NCI-H69 (cell line): ENCODE data around the gene CDHR3.
A peak's percentile ranks its signal among the peaks of the same experiment; 100 is the strongest.

ENCODE experiments used
- DNase-seq: peaks from one replicate; lab custom pipeline; 2025; lab: John Stamatoyannopoulos, UW

CDHR3 gene

GRCh38 chr7:106049139-106049752 is 86.2 kb downstream of the CDHR3 start:
- DNase-seq = no peak

- DNase-seq = peak; percentile 64
Measured at GRCh38 chr7:106050002-106050745, 87.1 kb downstream of the CDHR3 start.

GRCh38 chr7:106050746-106051117 is 87.7 kb downstream of the CDHR3 start:
- DNase-seq = no peak

- DNase-seq = no peak
Measured at GRCh38 chr7:106052681-106053080, 89.6 kb downstream of the CDHR3 start.

- peak; percentile 21 for DNase-seq
Measured at GRCh38 chr7:106053109-106053508, 90.0 kb downstream of the CDHR3 start.

- DNase-seq = no peak
Measured at GRCh38 chr7:106054156-106054910, 91.3 kb downstream of the CDHR3 start.

GRCh38 chr7:106054971-106055532 is 92.0 kb downstream of the CDHR3 start:
- peak; percentile 77 for DNase-seq

- peak; percentile 94 for DNase-seq
Measured at GRCh38 chr7:106056513-106057203, 93.6 kb downstream of the CDHR3 start.

- peak; percentile 47 for DNase-seq
Measured at GRCh38 chr7:106057204-106057961, 94.3 kb downstream of the CDHR3 start.

GRCh38 chr7:106057962-106058927 is 95.2 kb downstream of the CDHR3 start:
- peak; percentile 95 for DNase-seq

GRCh38 chr7:106058928-106059324 is 95.9 kb downstream of the CDHR3 start:
- no peak for DNase-seq

GRCh38 chr7:106059556-106059955 is 96.5 kb downstream of the CDHR3 start:
- peak; percentile 21 for DNase-seq

GRCh38 chr7:106060394-106060920 is 97.4 kb downstream of the CDHR3 start:
- DNase-seq = no peak

- no peak for DNase-seq
Measured at GRCh38 chr7:106061301-106061979, 98.4 kb downstream of the CDHR3 start.

GRCh38 chr7:106062006-106062405 is 98.9 kb downstream of the CDHR3 start:
- peak; percentile 64 for DNase-seq

GRCh38 chr7:106062521-106062931 is 99.5 kb downstream of the CDHR3 start:
- DNase-seq = peak; percentile 94

- DNase-seq = peak; percentile 91
Measured at GRCh38 chr7:106063024-106063423, 100.0 kb downstream of the CDHR3 start.

- DNase-seq = peak; percentile 67
Measured at GRCh38 chr7:106063692-106064091, 100.6 kb downstream of the CDHR3 start.

GRCh38 chr7:106064316-106064715 is 101.3 kb downstream of the CDHR3 start:
- DNase-seq = peak; percentile 99
